BLaER1 (cell line): ENCODE data around the gene ATG16L2.
"Not testable (repeated sequence)": the region's sequence is repeated elsewhere in the genome, so short reads cannot be mapped to it uniquely, and the experiment has no call there.

Experiments
- H3K27ac ChIP-seq: shearing (Covaris generic); formaldehyde crosslinking; 2 replicates; pipeline ENCODE4 v1.8.1; 2022
- H3K27me3 ChIP-seq: shearing (Covaris generic); formaldehyde crosslinking; 2 replicates; pipeline ENCODE4 v1.8.1; 2022
- H3K36me3 ChIP-seq: shearing (Covaris generic); formaldehyde crosslinking; 2 replicates; pipeline ENCODE4 v1.8.1; 2022
- H3K4me1 ChIP-seq: shearing (Covaris generic); formaldehyde crosslinking; 2 replicates; pipeline ENCODE4 v1.8.1; 2022
- H3K4me2 ChIP-seq: shearing (Covaris generic); formaldehyde crosslinking; 2 replicates; pipeline ENCODE4 v1.8.1; 2022
- H3K4me3 ChIP-seq: shearing (Covaris generic); formaldehyde crosslinking; 2 replicates; pipeline ENCODE4 v1.8.1; 2022
- H3K9ac ChIP-seq: shearing (Covaris generic); formaldehyde crosslinking; 2 replicates; pipeline ENCODE4 v1.8.1; 2022
- H3K9me3 ChIP-seq: shearing (Covaris generic); formaldehyde crosslinking; 2 replicates; pipeline ENCODE4 v1.8.1; 2022
- H4K20me1 ChIP-seq: shearing (Covaris generic); formaldehyde crosslinking; 2 replicates; pipeline ENCODE4 v1.8.1; 2022
- Cebpa-rat ChIP-seq: shearing (Covaris generic); IDR thresholded peaks from 2 replicates; pipeline ENCODE4 v1.8.1; 2022

The ATG16L2 gene

DNA sequence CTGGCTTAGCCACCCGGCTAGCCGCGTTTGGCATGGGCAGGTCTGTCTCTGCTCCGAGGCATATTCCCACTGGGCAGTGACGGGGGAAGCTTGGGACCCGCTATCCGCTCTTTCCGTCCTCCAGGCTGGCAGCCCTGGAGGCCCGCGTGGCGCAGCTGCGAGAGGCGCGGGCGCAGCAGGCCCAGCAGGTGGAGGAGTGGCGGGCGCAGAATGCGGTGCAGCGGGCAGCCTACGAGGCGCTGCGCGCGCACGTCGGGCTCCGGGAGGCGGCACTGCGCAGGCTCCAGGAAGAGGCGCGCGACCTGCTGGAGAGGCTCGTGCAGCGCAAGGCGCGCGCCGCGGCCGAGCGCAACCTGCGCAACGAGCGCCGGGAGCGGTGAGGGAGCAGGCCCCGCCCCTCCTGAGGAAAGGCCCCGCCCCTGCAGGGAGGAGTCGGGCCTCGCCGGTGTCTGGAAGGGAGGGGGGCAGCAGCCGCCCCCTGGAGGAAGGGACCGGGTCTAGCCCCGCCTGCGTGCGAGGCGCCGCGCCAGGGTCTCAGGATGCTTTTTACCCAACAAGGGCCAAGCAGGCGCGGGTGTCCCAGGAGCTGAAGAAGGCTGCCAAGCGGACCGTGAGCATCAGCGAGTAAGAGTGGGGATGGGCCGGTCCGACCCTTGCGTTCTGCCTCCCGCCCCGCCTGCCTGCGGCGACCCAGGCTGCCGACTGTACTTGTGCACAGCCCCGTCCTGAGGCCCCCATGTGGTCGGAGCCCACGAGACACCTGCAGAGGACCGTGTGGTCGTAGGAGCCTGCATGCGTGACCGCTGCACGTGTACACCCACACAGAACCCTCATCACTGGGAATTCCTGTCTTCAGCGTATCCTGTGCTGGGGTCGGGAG, 7.9 kb downstream of the ATG16L2 start:
- no peaks in the 10 kb centered on the region for H3K27me3 ChIP-seq
- H3K4me2 ChIP-seq = peak overlapping the region; percentile 95
- TF ChIP-seq Cebpa-rat = no peak
- peak overlapping the region; percentile 59 for H3K4me3 ChIP-seq
- H3K9ac ChIP-seq = peak overlapping the region; percentile 77
- 0 out of 2 replicates have a peak, but pooled peaks cover 4% of the 10 kb centered on the region for H4K20me1 ChIP-seq
- H3K27ac ChIP-seq = peak overlapping the region; percentile 83
- H3K9me3 ChIP-seq = no peaks in the 10 kb centered on the region
- H3K4me1 ChIP-seq = peaks cover 59% of the 10 kb centered on the region
- peaks cover 63% of the 10 kb centered on the region for H3K36me3 ChIP-seq

- H3K36me3 ChIP-seq = peaks cover 57% of the 10 kb centered on the region
- peak overlapping the region; percentile 95 for H3K4me2 ChIP-seq
- 0 out of 2 replicates have a peak, but pooled peaks cover 4% of the 10 kb centered on the region for H4K20me1 ChIP-seq
- TF ChIP-seq Cebpa-rat = no peak
- H3K9ac ChIP-seq = no peak overlapping the region
- H3K4me3 ChIP-seq = peak overlapping the region; percentile 59; the same call in 1 of the 2 replicates
- no peaks in the 10 kb centered on the region for H3K9me3 ChIP-seq
- H3K27me3 ChIP-seq = no peaks in the 10 kb centered on the region
- H3K4me1 ChIP-seq = peaks cover 57% of the 10 kb centered on the region
- peak overlapping the region; percentile 83 for H3K27ac ChIP-seq
Measured at GRCh38 chr11:72823105-72823804, 9.0 kb downstream of the ATG16L2 start.

- H3K27ac ChIP-seq = peak overlapping the region; percentile 83
- H4K20me1 ChIP-seq = 0 out of 2 replicates have a peak, but pooled peaks cover 4% of the 10 kb centered on the region
- H3K9ac ChIP-seq = no peak overlapping the region
- no peaks in the 10 kb centered on the region for H3K27me3 ChIP-seq
- H3K4me2 ChIP-seq = peak overlapping the region; percentile 95
- peaks cover 58% of the 10 kb centered on the region for H3K4me1 ChIP-seq
- no peaks in the 10 kb centered on the region for H3K9me3 ChIP-seq
- H3K4me3 ChIP-seq = no peak overlapping the region
- no peak for TF ChIP-seq Cebpa-rat
- H3K36me3 ChIP-seq = peaks cover 57% of the 10 kb centered on the region
Measured at GRCh38 chr11:72824020-72824419, 9.8 kb downstream of the ATG16L2 start.

- H3K27me3 ChIP-seq = no peaks in the 10 kb centered on the region
- peaks cover 58% of the 10 kb centered on the region for H3K4me1 ChIP-seq
- 0 out of 2 replicates have a peak, but pooled peaks cover 4% of the 10 kb centered on the region for H4K20me1 ChIP-seq
- H3K36me3 ChIP-seq = peaks cover 57% of the 10 kb centered on the region
- H3K9ac ChIP-seq = no peak overlapping the region
- H3K9me3 ChIP-seq = no peaks in the 10 kb centered on the region
- peak overlapping the region; percentile 95 for H3K4me2 ChIP-seq
- no peak overlapping the region for H3K4me3 ChIP-seq
- peak overlapping the region; percentile 83 for H3K27ac ChIP-seq
- no peak for TF ChIP-seq Cebpa-rat
Measured at GRCh38 chr11:72824811-72825505, 10.7 kb downstream of the ATG16L2 start.

GRCh38 chr11:72825661-72826060, 11.4 kb downstream of the ATG16L2 start:
- H3K27me3 ChIP-seq = no peaks in the 10 kb centered on the region

DNA sequence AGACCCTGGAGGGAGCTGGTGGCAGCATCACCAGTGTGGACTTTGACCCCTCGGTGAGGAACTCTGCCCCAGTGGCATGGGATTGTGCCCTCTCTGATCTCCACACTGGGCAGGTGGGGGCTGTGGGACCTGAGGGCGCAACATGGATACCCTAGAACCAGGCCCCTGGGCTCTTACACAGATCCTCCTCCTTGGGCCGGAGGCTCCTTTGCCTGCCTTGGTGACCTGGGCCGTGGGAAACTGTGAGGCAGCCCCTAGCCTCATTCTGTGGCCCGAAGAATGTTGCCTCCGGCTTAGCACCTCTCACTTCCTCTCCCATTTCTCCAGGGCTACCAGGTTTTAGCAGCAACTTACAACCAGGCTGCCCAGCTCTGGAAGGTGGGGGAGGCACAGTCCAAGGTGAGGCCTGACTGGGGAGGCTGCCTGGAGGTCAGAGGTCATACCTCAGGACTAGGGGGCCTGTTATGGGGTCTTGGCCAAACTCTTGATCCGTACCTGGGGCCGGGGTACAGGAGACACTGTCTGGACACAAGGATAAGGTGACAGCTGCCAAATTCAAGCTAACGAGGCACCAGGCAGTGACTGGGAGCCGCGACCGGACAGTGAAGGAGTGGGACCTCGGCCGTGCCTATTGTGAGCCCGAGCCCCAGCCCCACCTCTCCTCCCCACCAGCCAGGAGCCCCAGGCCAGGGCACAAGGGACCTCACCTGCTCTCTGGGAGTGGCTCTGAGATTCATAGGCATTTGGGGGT, 12.2 kb downstream of the ATG16L2 start:
- Histone ChIP-seq H4K20me1 (0 out of 2 replicates have a peak, but pooled peaks cover 4% of the 10 kb centered on the region), H3K4me1 (peaks cover 48% of the 10 kb centered on the region), H3K9me3 (no peaks in the 10 kb centered on the region), H3K27ac (no peak overlapping the region), H3K4me3 (no peak overlapping the region), H3K27me3 (no peaks in the 10 kb centered on the region), H3K4me2 (no peak overlapping the region), H3K9ac (no peak overlapping the region), H3K36me3 (peaks cover 57% of the 10 kb centered on the region)
- TF ChIP-seq Cebpa-rat = no peak

More at GRCh38 chr11:72825661-72826060, 11.4 kb downstream of the ATG16L2 start:
- Histone ChIP-seq H3K9me3 (no peaks in the 10 kb centered on the region), H3K4me3 (no peak overlapping the region), H3K36me3 (peaks cover 57% of the 10 kb centered on the region), H3K9ac (no peak overlapping the region), H3K4me1 (peaks cover 55% of the 10 kb centered on the region), H4K20me1 (0 out of 2 replicates have a peak, but pooled peaks cover 4% of the 10 kb centered on the region), H3K27ac (0 out of 2 replicates have a peak overlapping the region, but pooled peaks have one; percentile 7), H3K4me2 (no peak overlapping the region)
- TF ChIP-seq Cebpa-rat = no peak

- Histone ChIP-seq H3K27me3 (no peaks in the 10 kb centered on the region), H3K9ac (no peak overlapping the region), H3K27ac (no peak overlapping the region), H3K4me2 (no peak overlapping the region), H3K9me3 (no peaks in the 10 kb centered on the region), H3K4me3 (no peak overlapping the region), H3K4me1 (peaks cover 42% of the 10 kb centered on the region), H3K36me3 (peaks cover 62% of the 10 kb centered on the region), H4K20me1 (0 out of 2 replicates have a peak, but pooled peaks cover 4% of the 10 kb centered on the region)
- no peak for TF ChIP-seq Cebpa-rat
Measured at GRCh38 chr11:72826942-72827480, 12.8 kb downstream of the ATG16L2 start.

DNA sequence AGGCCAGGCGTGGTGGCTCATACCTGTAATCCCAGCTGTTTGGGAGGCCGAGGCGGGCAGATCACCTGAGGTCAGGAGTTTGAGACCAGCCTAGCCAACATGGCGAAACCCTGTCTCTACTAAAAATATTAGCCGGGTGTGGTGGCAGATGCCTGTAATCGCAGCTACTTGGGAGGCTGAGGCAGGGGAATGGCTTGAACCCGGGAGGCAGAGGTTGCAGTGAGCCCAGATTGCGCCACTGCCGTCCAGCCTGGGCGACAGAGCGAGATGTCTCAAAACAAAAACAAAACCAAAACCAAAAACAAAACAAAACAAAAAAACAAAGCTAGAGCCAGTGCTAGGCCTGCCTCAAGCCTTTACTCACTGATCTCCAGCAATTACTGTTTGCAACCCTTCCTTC, 13.4 kb downstream of the ATG16L2 start:
- not testable (repeated sequence) for H4K20me1 ChIP-seq, H3K27me3 ChIP-seq, H3K4me3 ChIP-seq, H3K9me3 ChIP-seq, H3K9ac ChIP-seq, H3K4me2 ChIP-seq
- Histone ChIP-seq H3K36me3 (peaks cover 69% of the 10 kb centered on the region), H3K4me1 (peaks cover 38% of the 10 kb centered on the region), H3K27ac (0 out of 2 replicates have a peak overlapping the region, but pooled peaks have one; percentile 51)
- TF ChIP-seq Cebpa-rat = peak; percentile 49; the same call in 1 of the 2 replicates
